DMS53 (cell line): ENCODE measurements around the gene AGTRAP.

Source experiments
- DNase-seq: peaks from one replicate; lab custom pipeline; 2025; lab: John Stamatoyannopoulos, UW

Gene AGTRAP

GRCh38 chr1:11736746-11737639, 1.1 kb downstream of the AGTRAP start:
- peak; percentile 60 for DNase-seq

- no peak for DNase-seq
Measured at GRCh38 chr1:11738096-11738495, 2.2 kb downstream of the AGTRAP start.

- DNase-seq: no peak
Measured at GRCh38 chr1:11738783-11739182, 2.8 kb downstream of the AGTRAP start.

GRCh38 chr1:11740258-11741192, 4.6 kb downstream of the AGTRAP start:
- DNase-seq: no peak

- no peak for DNase-seq
Measured at GRCh38 chr1:11741482-11741881, 5.5 kb downstream of the AGTRAP start.

GRCh38 chr1:11741919-11742558, 6.1 kb downstream of the AGTRAP start:
- DNase-seq: no peak

- no peak for DNase-seq
Measured at GRCh38 chr1:11744287-11744686, 8.4 kb downstream of the AGTRAP start.

GRCh38 chr1:11746092-11746491, 10.2 kb downstream of the AGTRAP start:
- no peak for DNase-seq

GRCh38 chr1:11746795-11747487, 11.0 kb downstream of the AGTRAP start:
- DNase-seq: no peak

- DNase-seq: no peak
Measured at GRCh38 chr1:11748294-11749202, 12.6 kb downstream of the AGTRAP start.

- peak; percentile 83 for DNase-seq
Measured at GRCh38 chr1:11749203-11749689, 13.3 kb downstream of the AGTRAP start.

GRCh38 chr1:11749996-11750395, 14.1 kb downstream of the AGTRAP start:
- DNase-seq: no peak

- DNase-seq: no peak
Measured at GRCh38 chr1:11751087-11751486, 15.2 kb downstream of the AGTRAP start.

GRCh38 chr1:11752359-11753088, 16.6 kb downstream of the AGTRAP start:
- no peak for DNase-seq

- DNase-seq: no peak
Measured at GRCh38 chr1:11753555-11754208, 17.7 kb downstream of the AGTRAP start.

- no peak for DNase-seq
Measured at GRCh38 chr1:11757047-11757446, 21.1 kb downstream of the AGTRAP start.

- no peak for DNase-seq
Measured at GRCh38 chr1:11759791-11760190, 23.9 kb downstream of the AGTRAP start.

- DNase-seq: no peak
Measured at GRCh38 chr1:11761285-11761684, 25.3 kb downstream of the AGTRAP start.

- DNase-seq: peak; percentile 46
Measured at GRCh38 chr1:11761988-11762406, 26.1 kb downstream of the AGTRAP start, which contains the start of gene C1orf167. C1orf167 (plus strand) TSS chr1:11762193; CDS start chr1:11764401, 2,208 bp downstream.
